HCT116 (cell line): ENCODE data around the gene ATP1B3. TPM values are rescaled to one million over a fixed set of nuclear protein-coding genes. Genes with fewer than 3 reads are reported as not detected.

Experiments used
- ATAC-seq: fragments of 200-7000 bp; cut with Tn5 transposase; 2 replicates; pipeline ENCODE4 v1.9.1; 2020; ENCODE audit warnings: mild to moderate bottlenecking, moderate library complexity
- BruUV-seq: library from RNA; stranded (reverse); fragments of 400-500 nt; replicated peaks from 2 replicates; lab custom pipeline; 2021; lab: Mats Ljungman, UMichigan
- CTCF ChIA-PET: fragments of 300-600 bp; sonication (Branson Sonifier 250); formaldehyde crosslinking; loops from one replicate; lab custom pipeline; 2021; ENCODE audit warnings: antibody characterized with exemption; lab: Charles Lee
- POLR2A ChIA-PET: fragments of 300-600, 350-600 bp; sonication (Branson Sonifier 250); formaldehyde crosslinking; loops from one replicate; lab custom pipeline; 2021; ENCODE audit warnings: antibody characterized with exemption; lab: Charles Lee
- RAD21 ChIA-PET, 2 experiments: fragments of 300-600 bp; sonication (Branson Sonifier 250); formaldehyde crosslinking; loops; one replicate each; lab custom pipeline; 2023; ENCODE audit warnings: low total read pairs in 2 of 2; ENCODE audit not compliant: uncharacterized antibody in 2 of 2, unreplicated experiment in 2 of 2, low non-redundant PET in 1 of 2; lab: Charles Lee
- DNase-seq: peaks from one replicate; pipeline ENCODE4 v3.0.0-alpha.2; 2010; ENCODE audit warnings: low read depth, low spot score
- H2AFZ ChIP-seq: fragments of 200-600 bp; shearing (Covaris generic), sonication (generic); 2 replicates; pipeline ENCODE4 v1.6.1; 2017; ENCODE audit warnings: low read depth, mixed run types, mixed read lengths, antibody characterized with exemption, low read length; ENCODE audit not compliant: poor library complexity, severe bottlenecking
- H3K27ac ChIP-seq: 2 replicates; pipeline ENCODE4 v1.5.1; 2012; ENCODE audit warnings: low read depth, low read length
- H3K27me3 ChIP-seq: fragments of 200-600 bp; sonication (generic); 2 replicates; pipeline ENCODE4 v1.6.1; 2016; ENCODE audit warnings: mixed run types, low read length, mixed read lengths; ENCODE audit not compliant: insufficient read depth
- H3K36me3 ChIP-seq, 2 experiments: fragments of 200-500 bp in 1 of 2; fragments of 200-600 bp in 1 of 2; sonication (Bioruptor generic) in 1 of 2; sonication (generic) in 1 of 2; 2 replicates each; pipeline versions ENCODE4 v1.5.1 to v1.6.1; 2014 to 2016; ENCODE audit warnings: low read length in 2 of 2, inconsistent platforms in 1 of 2, mixed read lengths in 1 of 2, mixed run types in 1 of 2; ENCODE audit not compliant: insufficient read depth in 2 of 2, control insufficient read depth in 1 of 2
- H3K4me1 ChIP-seq, 2 experiments: fragments of 200-600 bp in 1 of 2; sonication (generic) in 1 of 2; 2 replicates each; pipeline versions ENCODE4 v1.5.1 to v1.6.1; 2012 to 2017; ENCODE audit warnings: low read length in 2 of 2, inconsistent platforms in 1 of 2, mild to moderate bottlenecking in 1 of 2, mixed read lengths in 1 of 2, mixed run types in 1 of 2, moderate library complexity in 1 of 2; ENCODE audit not compliant: insufficient read depth in 2 of 2, control insufficient read depth in 1 of 2
- H3K4me2 ChIP-seq: fragments of 200-600 bp; sonication (generic); 2 replicates; pipeline ENCODE4 v1.6.1; 2017; ENCODE audit warnings: mixed run types, low read length, mixed read lengths
- H3K4me3 ChIP-seq, 2 experiments: fragments of 200-600 bp in 1 of 2; sonication (generic) in 1 of 2; replicated peaks in 1 of 2; 2 replicates each; pipeline ENCODE4 v1.5.1; 2011 to 2016; ENCODE audit warnings: low read length in 2 of 2, control low read depth in 1 of 2, low read depth in 1 of 2, mild to moderate bottlenecking in 1 of 2, mixed read lengths in 1 of 2, mixed run types in 1 of 2
- H3K79me2 ChIP-seq: fragments of 200-600 bp; sonication (generic); 2 replicates; pipeline ENCODE4 v1.6.1; 2017; ENCODE audit warnings: mild to moderate bottlenecking, mixed run types, low read length, moderate library complexity, mixed read lengths; ENCODE audit not compliant: insufficient read depth
- H3K9ac ChIP-seq: fragments of 200-600 bp; sonication (generic); 2 replicates; pipeline ENCODE4 v1.6.1; 2016; ENCODE audit warnings: low read length, mixed read lengths
- H3K9me2 ChIP-seq: fragments of 200-600 bp; sonication (generic), shearing (Covaris generic); 2 replicates; pipeline ENCODE4 v1.6.1; 2017; ENCODE audit warnings: mixed run types, mild to moderate bottlenecking, moderate library complexity; ENCODE audit not compliant: insufficient read depth
- H3K9me3 ChIP-seq, 2 experiments: fragments of 200-500 bp in 1 of 2; fragments of 200-600 bp in 1 of 2; sonication (Bioruptor generic) in 1 of 2; sonication (generic) in 1 of 2; 2 replicates each; pipeline ENCODE4 v1.6.1; 2014 to 2017; ENCODE audit warnings: low read length in 2 of 2, mixed read lengths in 2 of 2, inconsistent platforms in 1 of 2, low read depth in 1 of 2, mild to moderate bottlenecking in 1 of 2, mixed run types in 1 of 2, moderate library complexity in 1 of 2; ENCODE audit not compliant: control insufficient read depth in 1 of 2, insufficient read depth in 1 of 2
- H4K20me1 ChIP-seq: fragments of 200-600 bp; sonication (generic), shearing (Covaris generic); 2 replicates; pipeline ENCODE4 v1.6.1; 2017; ENCODE audit warnings: mixed run types, mild to moderate bottlenecking, moderate library complexity; ENCODE audit not compliant: insufficient read depth
- CBX3 ChIP-seq: IDR thresholded peaks from 2 replicates; pipeline ENCODE4 v1.6.1; 2012; ENCODE audit warnings: low read depth
- EGR1 ChIP-seq: IDR thresholded peaks from 2 replicates; pipeline ENCODE4 v1.6.1; 2012; ENCODE audit warnings: low read depth
- FOSL1 ChIP-seq: IDR thresholded peaks from 2 replicates; pipeline ENCODE4 v1.6.1; 2012; ENCODE audit warnings: low read depth
- POLR2A ChIP-seq: IDR thresholded peaks from 2 replicates; pipeline ENCODE4 v1.7.0; 2011; ENCODE audit warnings: borderline replicate concordance; ENCODE audit not compliant: insufficient read depth, insufficient read length; ENCODE audit errors: extremely low read depth
- RAD21 ChIP-seq: IDR thresholded peaks from 2 replicates; pipeline ENCODE4 v1.6.1; 2012; ENCODE audit warnings: low read depth, mild to moderate bottlenecking
- ZNF274 ChIP-seq: fragments of 200-500 bp; sonication (Bioruptor generic); IDR thresholded peaks from 2 replicates; pipeline ENCODE4 v1.6.1; 2014; ENCODE audit warnings: mild to moderate bottlenecking, low read depth, low read length, inconsistent platforms
- intact Hi-C: fragments of 100-400 bp; cut with micrococcal nuclease; formaldehyde crosslinking; loops from 2 replicates; pipeline ENCODE4 v1.10.0; 2022
- total RNA-seq: library from RNA; stranded (reverse); gene quantifications from one replicate; pipeline ENCODE4 v1.2.1, GENCODE V29; 2021; ENCODE audit not compliant: unreplicated experiment
- TF ChIP-seq, protein P1 (sequence below): IDR thresholded peaks from 2 replicates; pipeline ENCODE4 v1.6.1; 2011; ENCODE audit warnings: mild to moderate bottlenecking, low read length, moderate library complexity; ENCODE audit not compliant: insufficient replicate concordance; ENCODE audit errors: extremely low read depth
- TF ChIP-seq, protein P2 (sequence below): IDR thresholded peaks from 2 replicates; pipeline ENCODE4 v1.6.1; 2012

The ATP1B3 gene
- total RNA-seq, 1 experiment from 2014 or later: 147 TPM

DNA sequence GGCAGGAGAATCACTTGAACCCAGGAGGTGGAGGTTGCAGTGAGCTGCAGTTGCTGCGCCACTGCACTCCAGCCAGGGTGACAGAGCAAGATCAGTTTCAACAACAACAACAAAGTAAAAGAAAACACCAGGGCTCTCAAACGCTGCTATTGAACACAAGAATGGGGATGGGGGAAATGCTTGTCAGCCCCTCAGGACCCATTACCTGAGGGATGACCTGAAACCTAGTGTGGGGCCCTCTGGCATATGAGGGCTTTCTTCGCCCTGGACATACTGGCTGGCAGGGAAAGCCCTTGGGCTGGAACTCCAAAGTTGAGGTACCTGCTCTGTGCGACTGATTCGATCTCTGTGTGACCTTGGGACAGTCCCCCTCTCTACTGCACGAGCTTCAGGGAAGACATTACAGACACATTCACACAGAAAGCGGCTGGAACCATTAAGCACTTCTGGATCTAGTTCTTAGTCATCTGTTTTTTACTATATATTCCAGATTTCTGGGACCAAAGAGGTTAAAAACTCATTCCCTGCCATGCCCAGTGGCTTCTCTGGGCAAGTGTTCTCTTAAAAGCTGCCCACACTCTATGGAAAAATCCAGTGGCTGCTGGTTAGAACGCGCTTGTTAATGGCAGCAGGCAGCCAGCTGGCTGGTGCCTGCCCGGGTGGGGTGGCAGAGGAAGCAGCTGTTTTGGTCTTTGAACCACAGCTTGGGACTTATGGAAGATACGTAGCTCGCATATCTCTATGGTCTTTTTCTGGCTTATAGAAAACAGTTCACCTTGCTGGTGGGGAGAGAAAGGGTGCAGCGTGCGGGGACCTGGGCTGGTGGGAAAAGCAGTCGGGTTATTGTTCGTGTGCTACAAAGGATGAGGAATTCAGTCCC is 57.2 kb downstream of the ATP1B3 start (continued):
- TF ChIP-seq EGR1 (no peak), FOSL1 (no peak), RAD21 (no peak)
- TF ChIP-seq, all 23 proteins: peak for 0

DNA sequence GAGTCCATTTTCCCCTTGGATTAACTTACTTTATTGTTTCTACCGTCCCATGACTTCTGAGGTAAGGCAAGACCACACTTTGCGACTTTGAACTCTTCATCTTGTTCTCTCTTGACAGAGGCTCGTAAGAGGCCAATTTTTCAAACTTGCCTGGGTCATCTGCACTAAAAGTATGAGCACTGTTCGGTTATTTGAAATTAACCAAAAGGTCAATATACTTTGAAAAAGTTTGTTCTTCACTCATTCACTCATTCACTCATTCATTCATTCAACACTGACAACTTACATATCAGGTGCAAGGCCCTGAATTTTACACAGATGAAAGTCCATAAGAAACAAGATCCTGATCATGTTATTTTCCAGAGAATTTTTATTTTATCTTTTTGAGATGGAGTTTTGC is 57.9 kb downstream of the ATP1B3 start:
- no peaks in the 10 kb centered on the region for H3K9me3 ChIP-seq
- no peaks in the 10 kb centered on the region for H3K27me3 ChIP-seq
- ChIA-PET CTCF (no interaction called here), RAD21 (no interaction called here), POLR2A (no interaction called here)
- no TSS peak for BruUV-seq
- H3K4me1 ChIP-seq: peaks cover 15 to 31% of the 10 kb centered on the region in 2 experiments
- H4K20me1 ChIP-seq: no peaks in the 10 kb centered on the region
- no peak overlapping the region for H3K4me3 ChIP-seq
- TF ChIP-seq, protein P1, sequence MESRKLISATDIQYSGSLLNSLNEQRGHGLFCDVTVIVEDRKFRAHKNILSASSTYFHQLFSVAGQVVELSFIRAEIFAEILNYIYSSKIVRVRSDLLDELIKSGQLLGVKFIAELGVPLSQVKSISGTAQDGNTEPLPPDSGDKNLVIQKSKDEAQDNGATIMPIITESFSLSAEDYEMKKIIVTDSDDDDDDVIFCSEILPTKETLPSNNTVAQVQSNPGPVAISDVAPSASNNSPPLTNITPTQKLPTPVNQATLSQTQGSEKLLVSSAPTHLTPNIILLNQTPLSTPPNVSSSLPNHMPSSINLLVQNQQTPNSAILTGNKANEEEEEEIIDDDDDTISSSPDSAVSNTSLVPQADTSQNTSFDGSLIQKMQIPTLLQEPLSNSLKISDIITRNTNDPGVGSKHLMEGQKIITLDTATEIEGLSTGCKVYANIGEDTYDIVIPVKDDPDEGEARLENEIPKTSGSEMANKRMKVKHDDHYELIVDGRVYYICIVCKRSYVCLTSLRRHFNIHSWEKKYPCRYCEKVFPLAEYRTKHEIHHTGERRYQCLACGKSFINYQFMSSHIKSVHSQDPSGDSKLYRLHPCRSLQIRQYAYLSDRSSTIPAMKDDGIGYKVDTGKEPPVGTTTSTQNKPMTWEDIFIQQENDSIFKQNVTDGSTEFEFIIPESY: no peak
- TF ChIP-seq POLR2A (no peak), CBX3 (no peak), ZNF274 (no peak)
- TF ChIP-seq, protein P2, sequence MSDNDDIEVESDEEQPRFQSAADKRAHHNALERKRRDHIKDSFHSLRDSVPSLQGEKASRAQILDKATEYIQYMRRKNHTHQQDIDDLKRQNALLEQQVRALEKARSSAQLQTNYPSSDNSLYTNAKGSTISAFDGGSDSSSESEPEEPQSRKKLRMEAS: no peak
- H3K79me2 ChIP-seq: no peaks in the 10 kb centered on the region
- ATAC-seq (no peak), DNase-seq (no peak)
- no peaks in the 10 kb centered on the region for H3K9me2 ChIP-seq
- H3K9ac ChIP-seq: no peak overlapping the region
- H3K27ac ChIP-seq: no peak overlapping the region
- H3K4me2 ChIP-seq: no peak overlapping the region
- intact Hi-C loops: no loop called here
- H3K36me3 ChIP-seq: no peaks in the 10 kb centered on the region
- no peak overlapping the region for H2AFZ ChIP-seq
